CD14-positive monocyte (primary cell): ENCODE data around the gene EML1. TPM values are rescaled to one million over a fixed set of nuclear protein-coding genes. Genes with fewer than 3 reads are reported as not detected.

Experiments used
- DNase-seq, 3 donors: peaks; one replicate each; pipeline ENCODE4 v3.0.0-alpha.2; 2011 to 2022
- H2AFZ ChIP-seq: 2 replicates; pipeline ENCODE4 v1.6.0; 2012; ENCODE audit warnings: mild to moderate bottlenecking, low read depth, low read length, inconsistent platforms; ENCODE audit not compliant: insufficient read depth, poor library complexity, severe bottlenecking
- H3K27ac ChIP-seq, 2 donors: 1 replicate in 1 of 2; 2 replicates in 1 of 2; pipeline ENCODE4 v1.5.1; 2012 to 2013; ENCODE audit warnings: low read length in 2 of 2, control low read depth in 1 of 2, inconsistent platforms in 1 of 2, low read depth in 1 of 2, mild to moderate bottlenecking in 1 of 2
- H3K27me3 ChIP-seq, 2 donors: one replicate each; pipeline versions ENCODE4 v1.6.0 to v1.6.1; 2011 to 2013; ENCODE audit warnings: low read length in 2 of 2; ENCODE audit not compliant: control insufficient read depth in 2 of 2, insufficient read depth in 2 of 2
- H3K36me3 ChIP-seq, 2 donors: replicated peaks in 1 of 2; 1 replicate in 1 of 2; 2 replicates in 1 of 2; pipeline versions ENCODE4 v1.5.1 to v1.6.1; 2012 to 2013; ENCODE audit warnings: low read length in 2 of 2, control low read depth in 1 of 2, inconsistent platforms in 1 of 2, mild to moderate bottlenecking in 1 of 2; ENCODE audit not compliant: insufficient read depth in 2 of 2, control insufficient read depth in 1 of 2
- H3K4me1 ChIP-seq, 2 donors: 1 replicate in 1 of 2; 2 replicates in 1 of 2; pipeline versions ENCODE4 v1.5.1 to v1.6.1; 2012 to 2013; ENCODE audit warnings: low read length in 2 of 2, control low read depth in 1 of 2, inconsistent platforms in 1 of 2, mild to moderate bottlenecking in 1 of 2, moderate library complexity in 1 of 2; ENCODE audit not compliant: insufficient read depth in 2 of 2, control insufficient read depth in 1 of 2
- H3K4me2 ChIP-seq: replicated peaks from 2 replicates; pipeline ENCODE3; 2012; ENCODE audit warnings: low read length, moderate library complexity, mild to moderate bottlenecking; ENCODE audit not compliant: poor library complexity, severe bottlenecking; ENCODE audit errors: extremely low read depth
- H3K4me3 ChIP-seq, 3 experiments: fragments of 200-600 bp in 1 of 3; sonication (generic) in 1 of 3; replicated peaks in 1 of 3; 1 replicate in 2 of 3; 2 replicates in 1 of 3; pipeline ENCODE4 v1.5.1; 2011 to 2013; ENCODE audit warnings: low read length in 3 of 3, mild to moderate bottlenecking in 3 of 3, control low read depth in 2 of 3, low read depth in 2 of 3, inconsistent platforms in 1 of 3, moderate library complexity in 1 of 3
- H3K79me2 ChIP-seq: 2 replicates; pipeline ENCODE4 v1.6.0; 2012; ENCODE audit warnings: mild to moderate bottlenecking, control low read depth, inconsistent platforms, low read length, moderate library complexity; ENCODE audit not compliant: insufficient read depth
- H3K9ac ChIP-seq: 2 replicates; pipeline ENCODE4 v1.6.0; 2017; ENCODE audit warnings: low read length, mild to moderate bottlenecking; ENCODE audit not compliant: insufficient read depth, poor library complexity, severe bottlenecking
- H3K9me3 ChIP-seq, 2 donors: replicated peaks in 1 of 2; 1 replicate in 1 of 2; 2 replicates in 1 of 2; pipeline versions ENCODE4 v1.5.1 to v1.6.1; 2012 to 2013; ENCODE audit warnings: low read length in 2 of 2, control low read depth in 1 of 2; ENCODE audit not compliant: control insufficient read depth in 1 of 2, insufficient read depth in 1 of 2
- H4K20me1 ChIP-seq: 2 replicates; pipeline ENCODE4 v1.6.0; 2012; ENCODE audit warnings: mild to moderate bottlenecking, low read length, control low read depth, moderate library complexity; ENCODE audit not compliant: insufficient read depth
- H3K27ac Mint-ChIP-seq, 7 donors: one replicate each; pipeline ENCODE4 v1.8.0; 2020; ENCODE audit warnings: mild to moderate bottlenecking in 7 of 7, mixed read lengths in 7 of 7, moderate library complexity in 6 of 7, inconsistent platforms in 2 of 7
- H3K27me3 Mint-ChIP-seq, 3 donors: one replicate each; pipeline ENCODE4 v1.8.0; 2021 to 2022; ENCODE audit warnings: low read depth in 3 of 3, mild to moderate bottlenecking in 3 of 3, mixed read lengths in 3 of 3, moderate library complexity in 3 of 3, inconsistent platforms in 1 of 3
- H3K36me3 Mint-ChIP-seq, 2 donors: one replicate each; pipeline ENCODE4 v1.8.0; 2020; ENCODE audit warnings: mixed read lengths in 2 of 2, inconsistent platforms in 1 of 2, mild to moderate bottlenecking in 1 of 2
- H3K4me1 Mint-ChIP-seq: one replicate; pipeline ENCODE4 v1.8.0; 2020; ENCODE audit warnings: mild to moderate bottlenecking, mixed read lengths
- H3K4me3 Mint-ChIP-seq, 2 donors: one replicate each; pipeline ENCODE4 v1.8.0; 2020; ENCODE audit warnings: mild to moderate bottlenecking in 2 of 2, mixed read lengths in 2 of 2, moderate library complexity in 1 of 2
- H3K9me3 Mint-ChIP-seq, 7 donors: one replicate each; pipeline ENCODE4 v1.8.0; 2020 to 2022; ENCODE audit warnings: mixed read lengths in 7 of 7, mild to moderate bottlenecking in 6 of 7, moderate library complexity in 6 of 7, inconsistent platforms in 2 of 7
- CTCF ChIP-seq: fragments of 200-600 bp; IDR thresholded peaks from one replicate; pipeline ENCODE4 v1.8.0; 2022; ENCODE audit warnings: antibody characterized with exemption, mild to moderate bottlenecking
- WGBS: methylation state at CpG from one replicate; pipeline ENCODE4 v1.1.5; 2013; ENCODE audit warnings: missing lambda C conversion rate; ENCODE audit not compliant: insufficient coverage; 5-methylcytosine and 5-hydroxymethylcytosine counted together
- intact Hi-C, 2 donors: fragments of 100-400 bp; cut with micrococcal nuclease; formaldehyde crosslinking; loops; one replicate each; pipeline versions ENCODE4 v1.15.0 to v1.15.1; 2023
- polyA plus RNA-seq, 3 donors: library from polyadenylated mRNA; depleted of rRNA in 1 of 3; unstranded in 2 of 3; stranded (reverse) in 1 of 3; fragments of 300-500 nt in 2 of 3; fragments of >200 nt in 1 of 3; fragmentation: Illumina TruSeq in 2 of 3; gene quantifications; 1 replicate in 2 of 3; 2 replicates in 1 of 3; pipeline ENCODE4 v1.2.3, GENCODE V29; 2012 to 2021

The EML1 gene
- polyA plus RNA-seq, 3 donors = not detected

- Histone ChIP-seq H3K9ac (no peak overlapping the region), H3K79me2 (no peaks in the 10 kb centered on the region), H3K27ac (no peak overlapping the region), H2AFZ (no peak overlapping the region), H3K4me2 (no peak overlapping the region), H3K36me3 (no peaks in the 10 kb centered on the region), H3K4me3 (no peak overlapping the region), H3K9me3 (no peaks in the 10 kb centered on the region), H3K27me3 (peaks cover 51 to 56% of the 10 kb centered on the region in 2 donors), H4K20me1 (no peaks in the 10 kb centered on the region), H3K4me1 (no peaks in the 10 kb centered on the region)
- H3K4me3 Mint-ChIP-seq = peak overlapping the region in 1 of 2 donors; percentile 51
- no peak for DNase-seq
- intact Hi-C loops = no loop called here
- peaks cover 8% of the 10 kb centered on the region for H3K4me1 Mint-ChIP-seq
- no peaks in the 10 kb centered on the region for H3K36me3 Mint-ChIP-seq
- H3K27me3 Mint-ChIP-seq = peaks cover 48 to 70% (median 55%) of the 10 kb centered on the region in 3 donors
- H3K27ac Mint-ChIP-seq = no peak overlapping the region
- peaks cover 0 to 7% (median 3%) of the 10 kb centered on the region in 7 donors for H3K9me3 Mint-ChIP-seq
- TF ChIP-seq CTCF = no peak
Observed at GRCh38 chr14:99797231-99797630, 4.0 kb downstream of the EML1 start.

GRCh38 chr14:99800781-99801180, 7.6 kb downstream of the EML1 start:
- TF ChIP-seq CTCF = no peak
- Histone ChIP-seq H3K36me3 (no peaks in the 10 kb centered on the region), H3K79me2 (no peaks in the 10 kb centered on the region), H3K4me3 (no peak overlapping the region), H3K27ac (no peak overlapping the region), H4K20me1 (no peaks in the 10 kb centered on the region), H2AFZ (no peak overlapping the region), H3K4me2 (no peak overlapping the region), H3K9me3 (no peaks in the 10 kb centered on the region), H3K9ac (no peak overlapping the region), H3K27me3 (peaks cover 24 to 29% of the 10 kb centered on the region in 2 donors), H3K4me1 (no peaks in the 10 kb centered on the region)
- H3K9me3 Mint-ChIP-seq = peaks cover 0 to 4% (median 0%) of the 10 kb centered on the region in 7 donors
- intact Hi-C loops = no loop called here
- H3K4me1 Mint-ChIP-seq = no peaks in the 10 kb centered on the region
- WGBS = 87% methylated on average over 3 of the region's 5 CpGs
- H3K36me3 Mint-ChIP-seq = no peaks in the 10 kb centered on the region
- H3K27me3 Mint-ChIP-seq = peaks cover 31 to 54% (median 31%) of the 10 kb centered on the region in 3 donors
- H3K27ac Mint-ChIP-seq = no peak overlapping the region
- DNase-seq = no peak
- no peak overlapping the region for H3K4me3 Mint-ChIP-seq
